Stimulated activated naive B cell treated with anti-CD40 and anti-IgM and Interleukin-4, amounts not matched to agents 10 μg/mL and 1 μg/mL and 100 μg/mL, for 72 hours (primary cell): ENCODE measurements around the gene ARVCF.
"Not testable (repeated sequence)": the region's sequence is repeated elsewhere in the genome, so short reads cannot be mapped to it uniquely, and the experiment has no call there.

ENCODE experiments used
- ATAC-seq, 2 donors: fragments of 150-1000 bp; cut with Tn5 transposase; replicated peaks; 2 replicates each; pipeline ENCODE4 v1.10.0; 2021; ENCODE audit warnings: moderate library complexity in 1 of 2
- DNase-seq: peaks from one replicate; pipeline ENCODE4 v3.0.0; 2021
- H3K27ac Mint-ChIP-seq: one replicate; pipeline ENCODE4 v1.8.0; 2022; ENCODE audit warnings: mild to moderate bottlenecking, mixed read lengths
- H3K27me3 Mint-ChIP-seq, 2 donors: one replicate each; pipeline ENCODE4 v1.8.0; 2022; ENCODE audit warnings: mixed read lengths in 2 of 2
- H3K36me3 Mint-ChIP-seq, 2 donors: one replicate each; pipeline ENCODE4 v1.8.0; 2022; ENCODE audit warnings: mixed read lengths in 2 of 2, mild to moderate bottlenecking in 1 of 2
- H3K4me1 Mint-ChIP-seq, 2 donors: one replicate each; pipeline ENCODE4 v1.8.0; 2022; ENCODE audit warnings: mixed read lengths in 2 of 2, mild to moderate bottlenecking in 1 of 2
- H3K4me3 Mint-ChIP-seq, 2 donors: one replicate each; pipeline ENCODE4 v1.8.0; 2022; ENCODE audit warnings: mild to moderate bottlenecking in 2 of 2, mixed read lengths in 2 of 2, moderate library complexity in 1 of 2
- H3K9me3 Mint-ChIP-seq, 2 donors: one replicate each; pipeline ENCODE4 v1.8.0; 2022; ENCODE audit warnings: mixed read lengths in 2 of 2, mild to moderate bottlenecking in 1 of 2

The ARVCF gene

GRCh38 chr22:19931514-19931913 is 85.1 kb downstream of the ARVCF start:
- no peak overlapping the region for H3K27ac Mint-ChIP-seq
- peaks cover 10% of the 10 kb centered on the region in 2 donors for H3K9me3 Mint-ChIP-seq
- no peaks in the 10 kb centered on the region for H3K27me3 Mint-ChIP-seq
- no peak for DNase-seq
- no peak overlapping the region for H3K4me3 Mint-ChIP-seq
- peaks cover 4 to 7% of the 10 kb centered on the region in 2 donors for H3K4me1 Mint-ChIP-seq
- ATAC-seq = no peak
- peaks cover 14 to 25% of the 10 kb centered on the region in 2 donors for H3K36me3 Mint-ChIP-seq

GRCh38 chr22:19930551-19931486 is 85.8 kb downstream of the ARVCF start:
- H3K36me3 Mint-ChIP-seq = peaks cover 7 to 18% of the 10 kb centered on the region in 2 donors
- ATAC-seq (no peak), DNase-seq (no peak)
- no peaks in the 10 kb centered on the region for H3K27me3 Mint-ChIP-seq
- no peak overlapping the region for H3K4me3 Mint-ChIP-seq
- H3K4me1 Mint-ChIP-seq = peaks cover 4 to 7% of the 10 kb centered on the region in 2 donors
- H3K9me3 Mint-ChIP-seq = peaks cover 4 to 5% of the 10 kb centered on the region in 2 donors
- H3K27ac Mint-ChIP-seq = no peak overlapping the region

DNA sequence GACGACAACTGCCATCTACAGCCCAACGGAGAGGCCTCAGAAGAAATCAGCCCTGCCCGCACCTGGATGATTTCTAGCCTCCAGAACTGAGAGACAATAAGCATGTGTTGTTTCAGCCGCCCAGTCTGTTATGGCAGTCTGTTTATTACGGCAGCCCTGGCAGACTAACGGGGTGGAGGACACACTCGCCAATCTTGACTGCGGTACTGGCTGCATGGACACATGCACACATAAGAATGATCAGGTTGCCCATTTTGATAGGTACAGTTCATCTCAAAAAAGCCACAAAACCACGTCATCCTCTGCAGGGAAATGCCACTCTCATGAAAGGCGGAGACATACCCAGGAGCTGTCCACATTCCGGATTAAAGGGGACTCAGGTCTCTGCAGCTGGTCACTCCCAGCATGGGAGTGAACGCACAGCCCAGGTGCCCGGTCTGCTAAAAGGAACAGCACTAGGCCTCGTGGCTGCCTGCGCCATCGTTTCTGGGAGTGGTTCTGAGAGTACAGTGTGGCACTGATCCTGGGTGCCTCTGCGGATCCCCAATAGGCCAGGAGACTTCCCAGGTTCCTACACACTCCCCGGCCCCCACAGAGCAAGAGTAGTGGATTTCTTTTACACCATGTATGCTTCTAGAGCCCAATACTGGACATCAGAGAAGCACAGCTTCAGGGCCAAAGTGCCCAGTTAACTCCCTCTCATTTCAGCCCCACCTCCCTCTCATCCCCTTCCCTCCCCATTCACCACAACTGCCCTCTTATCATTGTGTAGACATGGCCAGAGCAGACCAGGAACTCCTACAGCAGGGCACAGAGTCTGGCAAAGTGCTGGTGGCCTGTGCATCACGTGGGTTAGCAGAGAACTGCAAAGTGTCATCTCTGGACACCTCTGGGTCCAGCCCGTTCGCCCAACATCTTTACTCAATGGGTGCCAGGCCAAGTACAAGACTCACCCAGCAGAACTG is 86.8 kb downstream of the ARVCF start:
- Mint-ChIP-seq H3K36me3 (peaks cover 3 to 13% of the 10 kb centered on the region in 2 donors), H3K27ac (no peak overlapping the region), H3K4me1 (peaks cover 0 to 7% of the 10 kb centered on the region in 2 donors), H3K9me3 (no peaks in the 10 kb centered on the region), H3K27me3 (no peaks in the 10 kb centered on the region), H3K4me3 (no peak overlapping the region)
- DNase-seq (no peak), ATAC-seq (no peak)

- Mint-ChIP-seq H3K4me1 (peaks cover 6 to 7% of the 10 kb centered on the region in 2 donors), H3K27me3 (no peaks in the 10 kb centered on the region), H3K36me3 (peaks cover 8 to 22% of the 10 kb centered on the region in 2 donors), H3K4me3 (no peak overlapping the region), H3K9me3 (no peaks in the 10 kb centered on the region), H3K27ac (no peak overlapping the region)
- ATAC-seq = no peak
- no peak for DNase-seq
Observed at GRCh38 chr22:19928207-19928606, 88.4 kb downstream of the ARVCF start.

DNA sequence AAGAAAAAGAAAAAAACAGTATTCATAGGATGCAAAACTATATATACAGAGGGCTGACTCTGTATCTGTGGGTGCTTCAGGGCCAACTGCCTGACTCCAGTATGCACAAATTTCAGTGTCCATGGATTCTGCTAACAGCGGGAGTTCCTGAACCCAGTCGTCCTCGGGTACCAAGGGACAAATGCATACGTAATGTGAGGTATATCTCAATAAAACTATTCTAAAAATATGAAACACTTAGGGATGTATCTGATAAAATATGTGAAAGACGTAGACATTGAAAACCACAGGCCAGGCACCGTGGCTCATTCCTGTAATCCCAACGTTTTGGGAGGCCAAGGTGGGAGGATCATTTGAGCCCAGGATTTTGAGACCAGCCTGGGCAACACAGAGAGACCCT is 88.9 kb downstream of the ARVCF start:
- H3K27me3 Mint-ChIP-seq = no peaks in the 10 kb centered on the region
- DNase-seq (no peak), ATAC-seq (no peak)
- no peak overlapping the region for H3K27ac Mint-ChIP-seq
- H3K9me3 Mint-ChIP-seq = no peaks in the 10 kb centered on the region
- peaks cover 6% of the 10 kb centered on the region in 2 donors for H3K4me1 Mint-ChIP-seq
- peaks cover 12 to 24% of the 10 kb centered on the region in 2 donors for H3K36me3 Mint-ChIP-seq
- H3K4me3 Mint-ChIP-seq = no peak overlapping the region

GRCh38 chr22:19926028-19926427 is 90.6 kb downstream of the ARVCF start:
- not testable (repeated sequence) for H3K9me3 Mint-ChIP-seq

DNA sequence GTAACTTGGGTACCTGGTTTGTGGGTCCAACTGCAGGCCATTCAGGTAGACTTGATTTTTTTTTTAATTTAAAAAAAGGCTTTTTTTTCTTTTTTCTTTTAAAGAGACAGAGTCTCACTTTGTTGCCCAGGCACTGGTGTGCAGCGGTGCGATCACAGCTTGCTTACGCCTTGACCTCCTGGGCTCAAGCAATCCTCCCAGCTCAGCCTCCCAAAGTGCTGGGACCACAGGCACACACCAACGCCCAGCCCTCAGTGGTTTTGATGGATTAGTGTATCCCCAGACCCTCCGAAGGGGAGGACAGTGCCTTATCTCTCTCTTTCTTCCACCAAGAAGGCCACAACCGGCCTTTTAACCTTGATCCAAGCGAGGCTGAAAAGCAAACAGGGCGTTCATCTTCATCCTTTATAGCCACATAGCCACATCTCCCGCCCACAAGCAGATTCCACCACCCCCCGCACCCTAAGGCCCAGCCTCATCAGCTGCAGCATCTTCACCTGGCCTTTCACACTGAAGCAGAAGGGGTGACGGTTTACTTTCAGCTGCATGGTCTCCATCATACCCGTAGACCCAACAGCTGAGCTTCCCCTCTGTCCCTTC is 92.6 kb downstream of the ARVCF start:
- no peak overlapping the region for H3K4me3 Mint-ChIP-seq
- no peaks in the 10 kb centered on the region for H3K27me3 Mint-ChIP-seq
- H3K36me3 Mint-ChIP-seq = peaks cover 15 to 18% of the 10 kb centered on the region in 2 donors
- ATAC-seq (no peak), DNase-seq (no peak)
- no peak overlapping the region for H3K27ac Mint-ChIP-seq
- H3K9me3 Mint-ChIP-seq = no peaks in the 10 kb centered on the region
- peaks cover 2 to 6% of the 10 kb centered on the region in 2 donors for H3K4me1 Mint-ChIP-seq

More at GRCh38 chr22:19926028-19926427, 90.6 kb downstream of the ARVCF start:
- not testable (repeated sequence) for H3K27ac Mint-ChIP-seq, H3K27me3 Mint-ChIP-seq, ATAC-seq, DNase-seq, H3K4me1 Mint-ChIP-seq, H3K4me3 Mint-ChIP-seq
- peaks cover 15 to 24% of the 10 kb centered on the region in 2 donors for H3K36me3 Mint-ChIP-seq

- Mint-ChIP-seq H3K27me3 (no peaks in the 10 kb centered on the region), H3K27ac (no peak overlapping the region), H3K4me1 (peaks cover 0 to 6% of the 10 kb centered on the region in 2 donors), H3K9me3 (no peaks in the 10 kb centered on the region), H3K36me3 (peaks cover 22 to 23% of the 10 kb centered on the region in 2 donors), H3K4me3 (no peak overlapping the region)
- ATAC-seq (no peak), DNase-seq (no peak)
Observed at GRCh38 chr22:19921544-19922081, 95.0 kb downstream of the ARVCF start.
